ENCODE data around the gene FNDC10. TPM values are rescaled to one million over a fixed set of nuclear protein-coding genes. Genes with fewer than 3 reads are reported as not detected.

Gene FNDC10
- total and polyA plus RNA-seq, 9 of the 15 experiments (the other 6 are each of a cell fraction or from before 2014, with no cell fraction given) = 0.08 to 6.3 (median 1.6) TPM

- TF ChIP-seq SPI1 (IDR thresholded peaks at IDR 0.05; ENCODE audit: borderline replicate concordance, low read depth, low read length) (peak; percentile 89), SAFB2 (IDR thresholded peaks at IDR 0.05; ENCODE audit: borderline replicate concordance, low read depth, low read length, severe bottlenecking) (no peak), BCOR (IDR thresholded peaks at IDR 0.05) (0 out of 2 replicates have a peak, but pooled peaks have one; percentile 31)
- H3K4me3 ChIP-seq = no peak overlapping the region
- H3K4me2 ChIP-seq (ENCODE audit: insufficient read depth, low read length) = 0 out of 2 replicates have a peak overlapping the region, but pooled peaks have one; percentile 6
- ATAC-seq (no peak), DNase-seq (ENCODE audit: extremely low read depth in 1 of 4, low spot score in 3 of 4) (no peak), FAIRE-seq (no peak)
- no peaks in the 10 kb centered on the region for H3K9me1 ChIP-seq (ENCODE audit: control insufficient read depth, insufficient read depth, low read length)
- H3K27me3 ChIP-seq (ENCODE audit: control insufficient read depth in 2 of 2, insufficient read depth in 2 of 2, low read length in 2 of 2) = peaks cover 11 to 24% of the 10 kb centered on the region in 2 experiments; a peak in 4 of 5 replicates
- H3K4me1 ChIP-seq (replicated peaks in 1 of 2; ENCODE audit: control insufficient read depth in 2 of 2, insufficient read depth in 2 of 2, low read length in 2 of 2) = peaks cover 5 to 20% of the 10 kb centered on the region in 2 experiments; a peak in 4 of 5 replicates
- intact Hi-C loops (cut with micrococcal nuclease) = no loop called here
- H3K36me3 ChIP-seq (ENCODE audit: control insufficient read depth, insufficient read depth, low read length) = no peaks in the 10 kb centered on the region
- ChIA-PET POLR2A (interaction anchor here (0.7 to 0.9 kb wide), 3 partner anchors 9 to 26 kb away, joined by 3 to 4 read pairs (median 3); no protein-coding TSS in a partner anchor), CTCF (ENCODE audit: low intra/inter-chr PET ratio) (no interaction called here)
- H2AFZ ChIP-seq (ENCODE audit: low read depth, low read length) = peak overlapping the region; percentile 39; the same call in 1 of the 2 replicates
- no peak overlapping the region for H3K9ac ChIP-seq (ENCODE audit: insufficient read depth in 1 of 2, low read depth in 2 of 2, low read length in 2 of 2)
- no peaks in the 10 kb centered on the region for H3K9me3 ChIP-seq (replicated peaks; ENCODE audit: control insufficient read depth, insufficient read depth, low read depth, low read length)
- H3K27ac ChIP-seq (ENCODE audit: extremely low read depth, low read depth, low read length) = no peak overlapping the region
- no TSS peak for BruUV-seq (replicated peaks)
- WGBS (ENCODE audit: insufficient coverage, low coverage, missing lambda C conversion rate) = 16% methylated on average over 9 of the region's 9 CpGs
- in situ Hi-C loops (cut with MboI) = no loop called here
- H4K20me1 ChIP-seq (replicated peaks; ENCODE audit: control insufficient read depth, insufficient read depth, low read length) = no peaks in the 10 kb centered on the region
- no peaks in the 10 kb centered on the region for H3K79me2 ChIP-seq (ENCODE audit: control insufficient read depth, insufficient read depth, low read length)
These were observed 17.2 kb downstream of the FNDC10 start for GRCh38 chr1:1582585-1583346.

DNA sequence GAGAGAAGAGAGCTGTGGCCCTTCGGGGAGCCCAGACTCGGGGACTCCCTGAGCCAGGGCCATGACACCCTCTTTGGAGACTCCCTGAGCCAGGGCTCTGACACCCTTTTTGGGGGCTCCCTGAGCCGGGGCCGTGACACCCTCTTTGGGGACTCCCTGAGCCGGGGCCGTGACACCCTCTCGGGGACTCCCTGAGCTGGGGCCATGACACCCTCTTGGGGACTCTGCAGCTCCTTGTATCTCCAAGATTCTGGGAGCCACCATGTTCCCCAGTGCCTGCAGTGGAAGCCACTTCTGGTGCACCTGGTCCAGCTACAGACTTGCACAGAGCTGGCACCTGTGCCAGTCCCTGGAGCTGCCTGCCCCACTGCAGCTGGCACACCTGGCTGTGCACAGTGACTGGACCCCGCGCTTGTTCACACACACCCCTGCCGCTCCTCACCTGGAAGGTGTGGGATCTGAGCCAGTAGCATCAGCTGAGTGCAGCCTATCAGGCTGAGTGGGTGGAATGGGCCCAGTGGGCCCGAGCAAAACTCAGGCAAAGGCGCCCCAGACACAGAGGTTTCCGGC, 21.5 kb downstream of the FNDC10 start:
- Histone ChIP-seq H3K9me3 (replicated peaks; ENCODE audit: control insufficient read depth, insufficient read depth, low read depth, low read length) (no peaks in the 10 kb centered on the region), H3K9ac (ENCODE audit: insufficient read depth in 1 of 2, low read depth in 2 of 2, low read length in 2 of 2) (peak overlapping the region in 1 of 2 experiments; percentile 30; a peak in 1 of 4 replicates), H4K20me1 (replicated peaks; ENCODE audit: control insufficient read depth, insufficient read depth, low read length) (no peaks in the 10 kb centered on the region), H2AFZ (ENCODE audit: low read depth, low read length) (peak overlapping the region; percentile 49; the same call in 1 of the 2 replicates), H3K9me1 (ENCODE audit: control insufficient read depth, insufficient read depth, low read length) (no peaks in the 10 kb centered on the region), H3K4me3 (no peak overlapping the region), H3K36me3 (ENCODE audit: control insufficient read depth, insufficient read depth, low read length) (no peaks in the 10 kb centered on the region), H3K4me2 (ENCODE audit: insufficient read depth, low read length) (no peak overlapping the region), H3K4me1 (replicated peaks in 1 of 2; ENCODE audit: control insufficient read depth in 2 of 2, insufficient read depth in 2 of 2, low read length in 2 of 2) (peaks cover 15 to 28% of the 10 kb centered on the region in 2 experiments; a peak in 4 of 5 replicates), H3K27me3 (ENCODE audit: control insufficient read depth in 2 of 2, insufficient read depth in 2 of 2, low read length in 2 of 2) (peaks cover 7 to 28% of the 10 kb centered on the region in 2 experiments; a peak in 4 of 5 replicates), H3K27ac (ENCODE audit: extremely low read depth, low read depth, low read length) (no peak overlapping the region), H3K79me2 (ENCODE audit: control insufficient read depth, insufficient read depth, low read length) (peaks cover 20% of the 10 kb centered on the region)
- CTCF ChIA-PET (ENCODE audit: low intra/inter-chr PET ratio) = no interaction called here
- POLR2A ChIA-PET = interaction anchor here (0.6 to 3.4 kb wide), 12 partner anchors 8 to 536 kb away, joined by 3 to 21 read pairs (median 4); partner anchors contain the start of gene MIB2
- intact Hi-C loops (cut with micrococcal nuclease) = no loop called here
- BruUV-seq (replicated peaks) = no TSS peak
- in situ Hi-C loops (cut with MboI) = no loop called here
- 53% methylated on average over 13 of the region's 13 CpGs for WGBS (ENCODE audit: insufficient coverage, low coverage, missing lambda C conversion rate)
- ATAC-seq = no peak
- no peak for DNase-seq (ENCODE audit: extremely low read depth in 1 of 4, low spot score in 3 of 4)
- FAIRE-seq = no peak
- no peak for TF ChIP-seq ZNF75A (CRISPR knock-in tag; IDR thresholded peaks at IDR 0.05)
- no peak for TF ChIP-seq ZNF830 (CRISPR knock-in tag; IDR thresholded peaks at IDR 0.05)
- no peak for TF ChIP-seq NFIX (CRISPR knock-in tag; IDR thresholded peaks at IDR 0.05; ENCODE audit: low read depth)
- TF ChIP-seq ZNF778 (CRISPR knock-in tag; IDR thresholded peaks at IDR 0.05) = no peak
- TF ChIP-seq DACH1 (IDR thresholded peaks at IDR 0.05; ENCODE audit: partially characterized antibody) = no peak
- no peak for TF ChIP-seq LEF1 (IDR thresholded peaks at IDR 0.05)
- no peak for TF ChIP-seq CREB1 (IDR thresholded peaks at IDR 0.05)
- TF ChIP-seq CREB1 (CRISPR knock-in tag; IDR thresholded peaks at IDR 0.05) = no peak
- no peak for TF ChIP-seq NFYB (IDR thresholded peaks at IDR 0.05; ENCODE audit: extremely low read depth, insufficient read length)
- no peak for TF ChIP-seq ZFPM2 (CRISPR knock-in tag; IDR thresholded peaks at IDR 0.05)
- TF ChIP-seq ZNF347 (CRISPR knock-in tag; IDR thresholded peaks at IDR 0.05; ENCODE audit: low read depth) = no peak
- TF ChIP-seq PRMT5 (CRISPR knock-in tag; IDR thresholded peaks at IDR 0.05) = no peak
- no peak for TF ChIP-seq RFX5 (IDR thresholded peaks at IDR 0.05; ENCODE audit: low read depth, low read length)
- no peak for TF ChIP-seq BRF1 (IDR thresholded peaks at IDR 0.05; ENCODE audit: borderline replicate concordance, extremely low read depth, insufficient read length)
- TF ChIP-seq ZZZ3 (IDR thresholded peaks at IDR 0.05) = no peak

Data from K562 (cell line).